HCT116 (cell line): ENCODE measurements around the gene CMIP.

Experiments
- ELF1 ChIP-seq: IDR thresholded peaks from 2 replicates; pipeline ENCODE4 v1.6.1; 2012; ENCODE audit warnings: low read depth, borderline replicate concordance
- EZH2 ChIP-seq: fragments of 200-600 bp; sonication (generic); IDR thresholded peaks from 2 replicates; pipeline ENCODE4 v1.6.1; 2017; ENCODE audit warnings: antibody characterized with exemption, mixed run types
- EZH2phosphoT487 ChIP-seq: fragments of 200-600 bp; IDR thresholded peaks from 2 replicates; pipeline ENCODE4 v1.6.1; 2018; ENCODE audit warnings: antibody characterized with exemption, borderline replicate concordance
- SIN3A ChIP-seq: IDR thresholded peaks from 2 replicates; pipeline ENCODE4 v1.6.1; 2012; ENCODE audit warnings: low read depth
- SP1 ChIP-seq: IDR thresholded peaks from 2 replicates; pipeline ENCODE4 v1.6.1; 2012; ENCODE audit warnings: low read depth
- SRF ChIP-seq: IDR thresholded peaks from 2 replicates; pipeline ENCODE4 v1.6.1; 2012; ENCODE audit warnings: low read depth
- TCF7L2 ChIP-seq: IDR thresholded peaks from 2 replicates; pipeline ENCODE4 v1.7.0; 2011; ENCODE audit warnings: borderline replicate concordance, inconsistent platforms; ENCODE audit not compliant: insufficient read depth, insufficient read length; ENCODE audit errors: extremely low read depth
- TF ChIP-seq, protein P1 (sequence below): IDR thresholded peaks from 2 replicates; pipeline ENCODE4 v1.6.1; 2012
- TF ChIP-seq, protein P2 (sequence below): IDR thresholded peaks from 2 replicates; pipeline ENCODE4 v1.6.1; 2012; ENCODE audit warnings: low read depth
- TF ChIP-seq, protein P3 (sequence below), 3 experiments: fragments of 200-600 bp in 1 of 3; sonication (generic) in 1 of 3; IDR thresholded peaks in 2 of 3; conservative IDR thresholded peaks in 1 of 3; 2 replicates each; pipeline ENCODE4 v1.5.1; 2012 to 2017; ENCODE audit warnings: low read depth in 2 of 3, low read length in 2 of 3, antibody characterized with exemption in 1 of 3, borderline replicate concordance in 1 of 3, control low read depth in 1 of 3, mild to moderate bottlenecking in 1 of 3, mixed read lengths in 1 of 3, mixed run types in 1 of 3, moderate library complexity in 1 of 3; ENCODE audit not compliant: insufficient read depth in 1 of 3

DNA sequence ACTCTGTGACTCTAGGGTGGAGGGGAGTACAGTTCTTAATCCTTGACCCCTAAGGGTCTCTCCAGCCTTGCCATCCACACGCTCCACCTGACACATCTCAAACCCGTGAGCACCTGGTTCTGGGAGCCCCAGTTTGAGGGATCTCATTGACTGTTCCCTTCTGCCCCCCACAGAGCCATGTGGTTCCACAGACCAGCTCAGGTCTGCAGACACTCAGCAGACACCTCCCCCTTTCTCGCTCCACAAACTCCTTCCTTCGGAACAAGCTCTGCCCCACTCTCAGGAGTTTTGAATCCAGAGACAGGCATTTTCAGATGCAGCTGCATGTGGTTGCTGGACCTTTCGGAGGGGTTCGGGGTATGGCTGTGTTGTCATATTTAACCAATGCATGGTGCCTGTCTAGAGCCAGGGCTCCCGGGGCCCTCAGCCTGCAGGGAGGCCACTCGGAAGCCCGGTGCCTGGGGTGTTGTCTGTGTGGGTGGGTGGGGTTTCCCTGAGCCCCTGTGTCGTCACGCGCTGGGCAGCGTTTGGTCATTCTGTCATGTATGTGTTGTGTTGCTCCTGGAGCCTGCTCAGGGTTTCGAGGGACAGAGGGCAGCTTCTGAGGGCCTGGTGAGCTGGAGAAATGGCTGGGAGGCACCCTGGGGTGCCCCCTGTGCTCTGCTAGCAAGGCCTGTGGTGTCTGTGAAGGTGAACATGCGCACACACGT lies 235.3 kb downstream of the CMIP start:
- TF ChIP-seq SIN3A (no peak), SP1 (no peak), ELF1 (no peak), TCF7L2 (no peak), SRF (no peak), EZH2phosphoT487 (no peak), EZH2 (no peak)
- TF ChIP-seq, protein P1, sequence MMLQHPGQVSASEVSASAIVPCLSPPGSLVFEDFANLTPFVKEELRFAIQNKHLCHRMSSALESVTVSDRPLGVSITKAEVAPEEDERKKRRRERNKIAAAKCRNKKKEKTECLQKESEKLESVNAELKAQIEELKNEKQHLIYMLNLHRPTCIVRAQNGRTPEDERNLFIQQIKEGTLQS = no peak
- TF ChIP-seq, protein P2, sequence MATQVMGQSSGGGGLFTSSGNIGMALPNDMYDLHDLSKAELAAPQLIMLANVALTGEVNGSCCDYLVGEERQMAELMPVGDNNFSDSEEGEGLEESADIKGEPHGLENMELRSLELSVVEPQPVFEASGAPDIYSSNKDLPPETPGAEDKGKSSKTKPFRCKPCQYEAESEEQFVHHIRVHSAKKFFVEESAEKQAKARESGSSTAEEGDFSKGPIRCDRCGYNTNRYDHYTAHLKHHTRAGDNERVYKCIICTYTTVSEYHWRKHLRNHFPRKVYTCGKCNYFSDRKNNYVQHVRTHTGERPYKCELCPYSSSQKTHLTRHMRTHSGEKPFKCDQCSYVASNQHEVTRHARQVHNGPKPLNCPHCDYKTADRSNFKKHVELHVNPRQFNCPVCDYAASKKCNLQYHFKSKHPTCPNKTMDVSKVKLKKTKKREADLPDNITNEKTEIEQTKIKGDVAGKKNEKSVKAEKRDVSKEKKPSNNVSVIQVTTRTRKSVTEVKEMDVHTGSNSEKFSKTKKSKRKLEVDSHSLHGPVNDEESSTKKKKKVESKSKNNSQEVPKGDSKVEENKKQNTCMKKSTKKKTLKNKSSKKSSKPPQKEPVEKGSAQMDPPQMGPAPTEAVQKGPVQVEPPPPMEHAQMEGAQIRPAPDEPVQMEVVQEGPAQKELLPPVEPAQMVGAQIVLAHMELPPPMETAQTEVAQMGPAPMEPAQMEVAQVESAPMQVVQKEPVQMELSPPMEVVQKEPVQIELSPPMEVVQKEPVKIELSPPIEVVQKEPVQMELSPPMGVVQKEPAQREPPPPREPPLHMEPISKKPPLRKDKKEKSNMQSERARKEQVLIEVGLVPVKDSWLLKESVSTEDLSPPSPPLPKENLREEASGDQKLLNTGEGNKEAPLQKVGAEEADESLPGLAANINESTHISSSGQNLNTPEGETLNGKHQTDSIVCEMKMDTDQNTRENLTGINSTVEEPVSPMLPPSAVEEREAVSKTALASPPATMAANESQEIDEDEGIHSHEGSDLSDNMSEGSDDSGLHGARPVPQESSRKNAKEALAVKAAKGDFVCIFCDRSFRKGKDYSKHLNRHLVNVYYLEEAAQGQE = no peak
- TF ChIP-seq, protein P3, sequence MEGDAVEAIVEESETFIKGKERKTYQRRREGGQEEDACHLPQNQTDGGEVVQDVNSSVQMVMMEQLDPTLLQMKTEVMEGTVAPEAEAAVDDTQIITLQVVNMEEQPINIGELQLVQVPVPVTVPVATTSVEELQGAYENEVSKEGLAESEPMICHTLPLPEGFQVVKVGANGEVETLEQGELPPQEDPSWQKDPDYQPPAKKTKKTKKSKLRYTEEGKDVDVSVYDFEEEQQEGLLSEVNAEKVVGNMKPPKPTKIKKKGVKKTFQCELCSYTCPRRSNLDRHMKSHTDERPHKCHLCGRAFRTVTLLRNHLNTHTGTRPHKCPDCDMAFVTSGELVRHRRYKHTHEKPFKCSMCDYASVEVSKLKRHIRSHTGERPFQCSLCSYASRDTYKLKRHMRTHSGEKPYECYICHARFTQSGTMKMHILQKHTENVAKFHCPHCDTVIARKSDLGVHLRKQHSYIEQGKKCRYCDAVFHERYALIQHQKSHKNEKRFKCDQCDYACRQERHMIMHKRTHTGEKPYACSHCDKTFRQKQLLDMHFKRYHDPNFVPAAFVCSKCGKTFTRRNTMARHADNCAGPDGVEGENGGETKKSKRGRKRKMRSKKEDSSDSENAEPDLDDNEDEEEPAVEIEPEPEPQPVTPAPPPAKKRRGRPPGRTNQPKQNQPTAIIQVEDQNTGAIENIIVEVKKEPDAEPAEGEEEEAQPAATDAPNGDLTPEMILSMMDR (IDR thresholded peaks at IDR 0.05 in 2 of 3, conservative IDR thresholded peaks at IDR 0.05 in 1 of 3; ENCODE audit: borderline replicate concordance in 1 of 3, insufficient read depth in 1 of 3, low read depth in 2 of 3, low read length in 2 of 3) = no peak
